Progenitor cell of endocrine pancreas (in vitro differentiated cells): ENCODE measurements around the gene XRCC2. TPM values are rescaled to one million over a fixed set of nuclear protein-coding genes. Genes with fewer than 3 reads are reported as not detected.

Experiments used
- DNase-seq: peaks from one replicate; pipeline ENCODE4 v3.0.0; 2021; ENCODE audit warnings: low spot score; ENCODE audit not compliant: unreplicated experiment
- H3K27ac Mint-ChIP-seq: 2 replicates; pipeline ENCODE4 v1.8.0; 2021; ENCODE audit warnings: mild to moderate bottlenecking, moderate library complexity, mixed read lengths
- H3K27me3 Mint-ChIP-seq: 2 replicates; pipeline ENCODE4 v1.8.0; 2021; ENCODE audit warnings: mixed read lengths
- H3K36me3 Mint-ChIP-seq: 2 replicates; pipeline ENCODE4 v1.8.0; 2022; ENCODE audit warnings: mixed read lengths; ENCODE audit not compliant: insufficient read depth
- H3K4me1 Mint-ChIP-seq: 2 replicates; pipeline ENCODE4 v1.8.0; 2021; ENCODE audit warnings: low read depth, mixed read lengths
- H3K4me3 Mint-ChIP-seq: 2 replicates; pipeline ENCODE4 v1.8.0; 2021; ENCODE audit warnings: low read depth, mild to moderate bottlenecking, moderate library complexity, mixed read lengths
- H3K9me3 Mint-ChIP-seq: 2 replicates; pipeline ENCODE4 v1.8.0; 2021; ENCODE audit warnings: low read depth, mixed read lengths
- CTCF ChIP-seq: fragments of 200-600 bp; sonication (generic); IDR thresholded peaks from one replicate; pipeline ENCODE4 v1.5.0; 2021; ENCODE audit warnings: antibody characterized with exemption, mild to moderate bottlenecking; ENCODE audit not compliant: unreplicated experiment
- total RNA-seq: library from RNA; stranded (reverse); gene quantifications from 2 replicates; pipeline ENCODE4 v1.2.1, GENCODE V29; 2021

Gene XRCC2
- total RNA-seq, 1 donor from 2014 or later: 12.2 TPM

- Mint-ChIP-seq H3K36me3 (no peaks in the 10 kb centered on the region), H3K4me3 (no peak overlapping the region), H3K4me1 (peaks cover 4% of the 10 kb centered on the region), H3K27ac (no peak overlapping the region), H3K27me3 (no peaks in the 10 kb centered on the region), H3K9me3 (peaks cover 3% of the 10 kb centered on the region)
- no peak for TF ChIP-seq CTCF
- DNase-seq: no peak
These were observed 7.0 kb downstream of the XRCC2 start for GRCh38 chr7:152668975-152669374.

DNA sequence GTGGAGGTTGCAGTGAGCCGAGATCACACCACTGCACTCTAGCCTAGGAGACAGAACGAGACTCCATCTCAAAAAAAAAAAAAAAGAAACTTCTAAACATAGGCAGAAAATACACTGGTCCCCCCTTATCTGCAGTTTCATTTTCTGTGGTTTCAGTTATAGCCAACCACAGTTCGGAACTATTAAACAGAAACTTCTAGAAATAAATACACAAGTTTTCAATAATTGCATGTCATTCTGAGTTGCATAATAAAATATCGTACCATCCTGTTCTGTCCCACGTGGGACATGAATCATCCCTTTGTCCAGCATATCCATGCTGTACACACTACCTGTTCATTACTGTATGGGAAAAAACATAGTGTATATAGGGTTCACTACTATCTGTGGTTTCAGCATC lies 8.0 kb downstream of the XRCC2 start:
- H3K4me3 Mint-ChIP-seq: no peak overlapping the region
- peaks cover 4% of the 10 kb centered on the region for H3K4me1 Mint-ChIP-seq
- TF ChIP-seq CTCF: no peak
- no peaks in the 10 kb centered on the region for H3K27me3 Mint-ChIP-seq
- no peak overlapping the region for H3K27ac Mint-ChIP-seq
- no peaks in the 10 kb centered on the region for H3K36me3 Mint-ChIP-seq
- peaks cover 3% of the 10 kb centered on the region for H3K9me3 Mint-ChIP-seq
- DNase-seq: no peak

GRCh38 chr7:152666078-152666477 lies 9.9 kb downstream of the XRCC2 start:
- H3K9me3 Mint-ChIP-seq: peaks cover 3% of the 10 kb centered on the region
- H3K27ac Mint-ChIP-seq: no peak overlapping the region
- H3K27me3 Mint-ChIP-seq: no peaks in the 10 kb centered on the region
- H3K4me1 Mint-ChIP-seq: peaks cover 4% of the 10 kb centered on the region
- no peaks in the 10 kb centered on the region for H3K36me3 Mint-ChIP-seq
- DNase-seq: no peak
- no peak for TF ChIP-seq CTCF
- H3K4me3 Mint-ChIP-seq: no peak overlapping the region

DNA sequence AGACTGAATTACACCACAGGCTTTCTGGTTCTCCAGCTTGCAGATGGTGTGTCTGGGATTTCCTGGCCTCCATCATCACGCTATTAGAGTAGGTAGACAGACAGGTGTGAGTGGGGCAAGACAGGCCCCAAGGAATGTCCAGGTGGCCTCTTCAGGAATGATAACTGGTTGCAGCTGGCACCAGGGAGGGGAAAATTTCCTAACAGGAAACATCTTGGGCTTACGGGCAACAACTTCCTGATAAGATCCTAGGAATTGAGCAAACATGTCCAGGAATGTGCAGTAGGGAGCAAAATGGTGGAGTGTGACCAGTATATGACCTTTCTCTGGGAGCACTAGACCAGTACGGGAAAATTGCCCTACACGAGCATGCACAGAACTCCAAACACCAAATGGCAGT lies 11.3 kb downstream of the XRCC2 start:
- no peak overlapping the region for H3K4me3 Mint-ChIP-seq
- H3K9me3 Mint-ChIP-seq: peaks cover 3% of the 10 kb centered on the region
- DNase-seq: no peak
- no peaks in the 10 kb centered on the region for H3K27me3 Mint-ChIP-seq
- H3K4me1 Mint-ChIP-seq: peaks cover 4% of the 10 kb centered on the region
- TF ChIP-seq CTCF: no peak
- no peak overlapping the region for H3K27ac Mint-ChIP-seq
- H3K36me3 Mint-ChIP-seq: no peaks in the 10 kb centered on the region

DNA sequence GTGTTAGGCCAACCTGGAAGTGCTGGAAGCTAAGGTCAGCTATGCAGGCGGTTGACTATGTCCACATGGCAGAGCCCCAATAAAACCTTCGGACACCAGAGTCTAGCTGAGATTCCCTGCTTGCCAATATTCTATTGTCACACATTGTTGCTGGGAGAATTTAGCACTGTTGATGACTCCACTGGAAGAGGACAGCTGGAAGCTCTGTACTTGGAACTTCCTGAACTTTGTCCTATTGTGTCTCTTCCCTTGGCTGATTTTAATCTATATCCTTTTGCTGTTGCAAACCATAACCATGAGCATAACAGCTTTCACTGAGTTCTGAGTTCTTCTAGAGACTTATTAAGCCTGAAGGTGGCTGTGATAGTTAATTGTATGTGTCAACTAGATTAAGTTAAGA lies 12.0 kb downstream of the XRCC2 start:
- Mint-ChIP-seq H3K4me1 (peaks cover 4% of the 10 kb centered on the region), H3K9me3 (peaks cover 3% of the 10 kb centered on the region), H3K36me3 (peaks cover 3% of the 10 kb centered on the region), H3K4me3 (no peak overlapping the region), H3K27me3 (no peaks in the 10 kb centered on the region), H3K27ac (no peak overlapping the region)
- no peak for TF ChIP-seq CTCF
- DNase-seq: no peak
